Vagina (tissue), 2 donors: ENCODE results near the gene CCSER1. TPM values are rescaled to one million over a fixed set of nuclear protein-coding genes. Genes with fewer than 3 reads are reported as not detected.
"Not testable (repeated sequence)": the region's sequence is repeated elsewhere in the genome, so short reads cannot be mapped to it uniquely, and the experiment has no call there.

ENCODE experiments used
- DNase-seq, 2 donors: peaks; one replicate each; pipeline ENCODE4 v3.0.0-alpha.2; 2017; ENCODE audit errors: extremely low spot score in 2 of 2
- H3K27ac ChIP-seq: fragments of 200-600 bp; sonication (generic); one replicate; pipeline ENCODE4 v1.5.1; 2019
- H3K27me3 ChIP-seq: fragments of 200-600 bp; sonication (generic); one replicate; pipeline ENCODE4 v1.5.1; 2019
- H3K36me3 ChIP-seq, 2 donors: fragments of 200-600 bp; sonication (generic); one replicate each; pipeline ENCODE4 v1.5.1; 2017 to 2019
- H3K4me1 ChIP-seq: fragments of 200-600 bp; sonication (generic); one replicate; pipeline ENCODE4 v1.5.1; 2019
- H3K4me3 ChIP-seq, 2 donors: fragments of 200-600 bp; sonication (generic); 1 replicate in 1 of 2; 2 replicates in 1 of 2; pipeline ENCODE4 v1.5.1; 2016 to 2019
- H3K9me3 ChIP-seq: fragments of 200-600 bp; sonication (generic); one replicate; pipeline ENCODE4 v1.5.1; 2019
- POLR2A ChIP-seq, 2 donors: fragments of 450-650 bp; IDR thresholded peaks; one replicate each; pipeline ENCODE4 v1.6.1; 2017; ENCODE audit warnings: antibody characterized with exemption in 2 of 2, mild to moderate bottlenecking in 2 of 2, moderate library complexity in 2 of 2
- POLR2AphosphoS5 ChIP-seq, 2 donors: sonication (generic); formaldehyde crosslinking; IDR thresholded peaks; one replicate each; pipeline ENCODE4 v1.9.0; 2017; ENCODE audit warnings: antibody characterized with exemption in 2 of 2, mild to moderate bottlenecking in 2 of 2, low read depth in 1 of 2; ENCODE audit not compliant: insufficient read depth in 1 of 2
- intact Hi-C: fragments of 100-400 bp; cut with DNase I; formaldehyde crosslinking; loops from one replicate; pipeline ENCODE4 v1.15.1; 2023
- total RNA-seq: library from RNA; depleted of rRNA; stranded (reverse); fragments of >200 nt; gene quantifications from one replicate; pipeline ENCODE4 v1.2.3, GENCODE V29; 2016
- TF ChIP-seq, protein P1 (sequence below), 3 experiments: fragments of 450-650 bp in 2 of 3; fragments of 200-600 bp in 1 of 3; sonication (generic) in 1 of 3; IDR thresholded peaks; one replicate each; pipeline ENCODE4 v1.5.1; 2017 to 2019; ENCODE audit warnings: antibody characterized with exemption in 3 of 3, mild to moderate bottlenecking in 2 of 3, moderate library complexity in 2 of 3

The CCSER1 gene
- total RNA-seq, 1 donor from 2014 or later: 8.1 TPM

DNA sequence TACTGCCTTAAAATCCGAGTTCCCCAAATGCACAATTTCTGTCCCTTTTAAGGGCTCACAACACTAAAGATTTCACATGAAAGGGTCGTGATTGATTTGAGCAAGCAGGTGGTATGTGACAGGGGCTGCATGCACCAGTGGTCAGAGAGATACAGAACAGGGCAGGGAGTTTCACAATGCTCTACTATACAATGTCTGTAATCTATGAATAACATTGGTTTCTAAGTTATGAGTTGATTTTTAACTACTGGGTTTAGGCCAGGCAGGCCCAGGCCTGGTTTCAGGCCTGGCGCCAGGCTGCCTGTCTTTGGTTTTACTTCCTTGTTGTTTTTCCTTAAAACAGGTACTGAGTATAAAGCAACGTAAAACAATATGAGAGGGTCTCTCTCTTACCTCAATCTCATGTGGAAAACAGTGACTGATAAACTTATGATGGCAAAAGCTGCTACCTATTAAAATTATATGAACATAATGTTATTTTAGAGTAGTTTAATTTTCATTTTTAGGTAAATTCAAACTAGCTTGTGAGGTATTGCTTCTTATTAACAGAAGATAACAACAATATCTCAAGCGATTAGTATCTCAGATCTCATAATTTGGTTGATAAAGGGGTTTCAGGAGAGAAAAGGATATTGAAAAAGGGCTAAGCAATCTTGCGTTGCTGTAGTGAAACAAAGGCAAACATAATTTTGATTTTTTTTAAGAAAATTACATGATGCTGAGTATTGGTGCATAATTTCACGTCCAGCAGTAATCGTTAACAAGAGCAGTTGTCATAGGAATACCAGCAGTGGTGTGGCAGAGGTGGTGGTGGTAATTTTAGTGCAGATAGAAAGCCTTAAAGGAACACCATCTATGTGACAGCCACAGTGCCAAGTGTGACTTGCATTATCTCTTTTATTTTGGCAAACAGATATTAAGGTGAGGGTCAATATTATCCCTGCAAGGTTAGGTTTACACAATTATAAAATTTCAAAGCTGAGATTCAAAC is 1232.1 kb downstream of the CCSER1 start:
- Histone ChIP-seq H3K27ac (no peak overlapping the region), H3K4me3 (no peak overlapping the region), H3K4me1 (no peaks in the 10 kb centered on the region), H3K36me3 (no peaks in the 10 kb centered on the region), H3K9me3 (no peaks in the 10 kb centered on the region), H3K27me3 (no peaks in the 10 kb centered on the region)
- no peak for DNase-seq
- intact Hi-C loops: no loop called here
- no peak for TF ChIP-seq POLR2AphosphoS5 (IDR thresholded peaks at IDR 0.05; ENCODE audit: insufficient read depth in 1 of 2, low read depth in 1 of 2)
- TF ChIP-seq POLR2A (IDR thresholded peaks at IDR 0.05): no peak

DNA sequence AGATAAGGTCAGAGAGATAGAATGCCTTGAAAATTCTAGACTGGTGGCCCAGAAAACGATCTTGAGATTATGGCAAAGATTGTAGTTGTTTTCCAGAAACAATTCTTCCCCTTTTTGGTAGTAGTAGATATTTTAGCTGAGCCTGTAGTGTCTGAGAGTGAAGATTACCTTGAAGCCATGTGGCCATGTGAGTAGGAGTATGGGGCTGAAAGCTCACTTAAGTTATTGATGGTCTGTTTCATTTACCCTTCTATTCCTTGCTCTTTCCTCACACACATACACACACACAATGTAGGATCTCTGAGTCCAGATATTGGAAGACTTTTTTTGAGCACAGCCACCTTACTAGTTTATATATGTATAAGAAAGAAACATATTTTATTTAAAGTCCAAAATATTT is 1234.9 kb downstream of the CCSER1 start:
- no peaks in the 10 kb centered on the region for H3K36me3 ChIP-seq

DNA sequence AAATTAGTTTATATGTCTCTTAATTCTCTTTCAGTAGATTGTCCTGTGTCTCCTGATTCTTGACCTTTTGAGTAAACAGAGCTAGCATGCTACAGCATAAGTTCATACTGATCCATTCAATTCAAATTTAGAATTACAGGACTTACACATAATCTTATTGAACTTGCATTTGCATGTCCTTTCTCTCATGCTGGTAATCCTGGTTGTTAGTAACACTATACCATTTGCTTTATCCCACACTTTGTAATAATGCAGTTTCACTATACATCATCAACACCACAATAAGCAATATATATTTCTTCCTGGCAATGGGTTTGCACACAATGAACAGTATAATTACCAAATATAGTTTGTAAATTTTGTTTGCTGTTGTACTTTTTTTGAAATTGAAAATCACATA is 1239.4 kb downstream of the CCSER1 start:
- intact Hi-C loops: no loop called here
- Histone ChIP-seq H3K9me3 (no peaks in the 10 kb centered on the region), H3K4me1 (no peaks in the 10 kb centered on the region), H3K27me3 (no peaks in the 10 kb centered on the region), H3K27ac (no peak overlapping the region), H3K36me3 (no peaks in the 10 kb centered on the region), H3K4me3 (no peak overlapping the region)
- TF ChIP-seq POLR2A (IDR thresholded peaks at IDR 0.05) (no peak), POLR2AphosphoS5 (IDR thresholded peaks at IDR 0.05; ENCODE audit: insufficient read depth in 1 of 2, low read depth in 1 of 2) (no peak)
- TF ChIP-seq, protein P1, sequence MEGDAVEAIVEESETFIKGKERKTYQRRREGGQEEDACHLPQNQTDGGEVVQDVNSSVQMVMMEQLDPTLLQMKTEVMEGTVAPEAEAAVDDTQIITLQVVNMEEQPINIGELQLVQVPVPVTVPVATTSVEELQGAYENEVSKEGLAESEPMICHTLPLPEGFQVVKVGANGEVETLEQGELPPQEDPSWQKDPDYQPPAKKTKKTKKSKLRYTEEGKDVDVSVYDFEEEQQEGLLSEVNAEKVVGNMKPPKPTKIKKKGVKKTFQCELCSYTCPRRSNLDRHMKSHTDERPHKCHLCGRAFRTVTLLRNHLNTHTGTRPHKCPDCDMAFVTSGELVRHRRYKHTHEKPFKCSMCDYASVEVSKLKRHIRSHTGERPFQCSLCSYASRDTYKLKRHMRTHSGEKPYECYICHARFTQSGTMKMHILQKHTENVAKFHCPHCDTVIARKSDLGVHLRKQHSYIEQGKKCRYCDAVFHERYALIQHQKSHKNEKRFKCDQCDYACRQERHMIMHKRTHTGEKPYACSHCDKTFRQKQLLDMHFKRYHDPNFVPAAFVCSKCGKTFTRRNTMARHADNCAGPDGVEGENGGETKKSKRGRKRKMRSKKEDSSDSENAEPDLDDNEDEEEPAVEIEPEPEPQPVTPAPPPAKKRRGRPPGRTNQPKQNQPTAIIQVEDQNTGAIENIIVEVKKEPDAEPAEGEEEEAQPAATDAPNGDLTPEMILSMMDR (IDR thresholded peaks at IDR 0.05): no peak
- DNase-seq: no peak

More for the DNA sequence above, 1234.9 kb downstream of the CCSER1 start:
- H3K27me3 ChIP-seq: no peaks in the 10 kb centered on the region
- no peak overlapping the region for H3K27ac ChIP-seq
- H3K9me3 ChIP-seq: no peaks in the 10 kb centered on the region
- no peak for DNase-seq
- no peak overlapping the region for H3K4me3 ChIP-seq
- TF ChIP-seq POLR2AphosphoS5 (IDR thresholded peaks at IDR 0.05; ENCODE audit: insufficient read depth in 1 of 2, low read depth in 1 of 2) (no peak), POLR2A (IDR thresholded peaks at IDR 0.05) (no peak)
- TF ChIP-seq, protein P1 (IDR thresholded peaks at IDR 0.05): no peak
- intact Hi-C loops: no loop called here
- no peaks in the 10 kb centered on the region for H3K4me1 ChIP-seq

GRCh38 chr4:91369116-91369515 is 1241.9 kb downstream of the CCSER1 start:
- H3K4me1 ChIP-seq: no peaks in the 10 kb centered on the region
- no peaks in the 10 kb centered on the region for H3K9me3 ChIP-seq
- H3K27me3 ChIP-seq: no peaks in the 10 kb centered on the region
- intact Hi-C loops: no loop called here
- no peak overlapping the region for H3K4me3 ChIP-seq
- H3K36me3 ChIP-seq: no peaks in the 10 kb centered on the region
- H3K27ac ChIP-seq: no peak overlapping the region
- DNase-seq: no peak
- no peak for TF ChIP-seq POLR2A (IDR thresholded peaks at IDR 0.05)
- TF ChIP-seq, protein P1 (IDR thresholded peaks at IDR 0.05): no peak
- no peak for TF ChIP-seq POLR2AphosphoS5 (IDR thresholded peaks at IDR 0.05; ENCODE audit: insufficient read depth in 1 of 2, low read depth in 1 of 2)

GRCh38 chr4:91373546-91373945 is 1246.4 kb downstream of the CCSER1 start:
- DNase-seq: no peak
- Histone ChIP-seq H3K9me3 (no peaks in the 10 kb centered on the region), H3K4me1 (no peaks in the 10 kb centered on the region), H3K4me3 (no peak overlapping the region), H3K27ac (no peak overlapping the region), H3K36me3 (no peaks in the 10 kb centered on the region), H3K27me3 (no peaks in the 10 kb centered on the region)
- intact Hi-C loops: no loop called here
- TF ChIP-seq POLR2A (IDR thresholded peaks at IDR 0.05) (no peak), POLR2AphosphoS5 (IDR thresholded peaks at IDR 0.05; ENCODE audit: insufficient read depth in 1 of 2, low read depth in 1 of 2) (no peak)
- TF ChIP-seq, protein P1 (IDR thresholded peaks at IDR 0.05): no peak

- H3K4me1 ChIP-seq, H3K4me3 ChIP-seq, H3K9me3 ChIP-seq, H3K36me3 ChIP-seq, DNase-seq, H3K27ac ChIP-seq, intact Hi-C loops, H3K27me3 ChIP-seq: not testable (repeated sequence)
Observed at GRCh38 chr4:91405431-91405830, 1278.2 kb downstream of the CCSER1 start.
